ENCODE data around the gene GPR82.

- TF ChIP-seq SP1 (IDR thresholded peaks at IDR 0.05; ENCODE audit: low read depth) (no peak), POLR2A (IDR thresholded peaks at IDR 0.05; ENCODE audit: borderline replicate concordance, extremely low read depth, insufficient read depth, insufficient read length) (no peak)
- TF ChIP-seq, protein P1, sequence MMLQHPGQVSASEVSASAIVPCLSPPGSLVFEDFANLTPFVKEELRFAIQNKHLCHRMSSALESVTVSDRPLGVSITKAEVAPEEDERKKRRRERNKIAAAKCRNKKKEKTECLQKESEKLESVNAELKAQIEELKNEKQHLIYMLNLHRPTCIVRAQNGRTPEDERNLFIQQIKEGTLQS (IDR thresholded peaks at IDR 0.05), result no peak
Observed at GRCh38 chrX:41688835-41689234, 35.1 kb upstream of the GPR82 start, which contains the start of gene GPR34.
